ENCODE results near the gene SH3PXD2A.
A peak's percentile ranks its signal among the peaks of the same experiment; 100 is the strongest.
"Not testable (repeated sequence)": the region's sequence is repeated elsewhere in the genome, so short reads cannot be mapped to it uniquely, and the experiment has no call there.

Gene SH3PXD2A

DNA sequence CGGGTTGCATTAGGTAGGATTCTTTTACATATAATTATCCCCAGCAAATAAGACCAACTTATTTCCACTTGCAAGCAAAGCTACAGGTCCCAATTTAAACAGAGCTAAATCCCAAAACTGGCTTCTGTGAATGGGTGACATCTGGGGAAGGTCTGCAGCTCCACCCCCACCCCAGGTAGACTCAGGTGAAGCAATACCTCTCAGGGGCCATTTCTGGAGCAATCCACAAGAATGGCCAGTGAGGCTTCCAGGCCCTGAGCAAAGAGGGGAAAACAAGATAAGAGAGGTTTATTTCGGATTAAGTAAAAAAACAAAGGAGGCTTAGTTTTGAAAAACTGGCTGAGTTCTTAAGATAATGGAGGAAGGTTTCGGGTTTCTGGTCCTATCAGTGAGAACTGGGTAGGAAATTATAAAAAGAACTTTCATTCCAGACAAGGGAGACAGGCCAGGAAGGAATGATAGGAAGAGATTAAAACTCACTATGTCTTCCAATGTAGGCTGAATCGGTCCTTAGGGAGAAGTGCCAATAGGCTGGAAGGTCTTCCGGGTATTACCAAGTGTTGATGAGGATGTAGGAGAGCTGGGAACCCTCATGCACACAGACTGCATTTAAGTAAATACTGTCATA lies 25.4 kb downstream of the SH3PXD2A start:
- DNase-seq, result no peak

- no peak for DNase-seq
Measured at GRCh38 chr10:103829278-103829677, 26.1 kb downstream of the SH3PXD2A start.

- DNase-seq, result no peak
Measured at GRCh38 chr10:103828587-103829197, 26.7 kb downstream of the SH3PXD2A start.

DNA sequence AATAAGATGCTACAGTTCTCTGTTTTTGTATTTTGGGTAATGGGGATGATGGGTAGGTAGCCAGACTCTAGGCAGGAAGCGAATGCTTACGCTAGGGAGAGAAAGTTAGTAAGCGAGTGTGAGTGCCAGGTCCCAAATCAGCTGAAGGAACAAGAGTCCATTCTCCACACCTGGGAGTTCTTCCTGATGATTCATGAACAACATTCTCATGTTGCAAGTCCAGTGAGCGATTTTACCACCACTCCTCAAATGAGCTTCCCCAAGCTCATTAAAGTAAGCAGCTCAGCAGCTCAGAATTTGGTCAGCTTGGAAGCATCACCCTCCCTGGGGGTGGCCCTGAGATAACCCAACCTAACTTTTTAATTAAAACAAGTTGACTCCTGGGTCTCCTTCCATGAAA lies 27.3 kb downstream of the SH3PXD2A start:
- DNase-seq, result no peak

- no peak for DNase-seq
Measured at GRCh38 chr10:103826885-103827284, 28.5 kb downstream of the SH3PXD2A start.

DNA sequence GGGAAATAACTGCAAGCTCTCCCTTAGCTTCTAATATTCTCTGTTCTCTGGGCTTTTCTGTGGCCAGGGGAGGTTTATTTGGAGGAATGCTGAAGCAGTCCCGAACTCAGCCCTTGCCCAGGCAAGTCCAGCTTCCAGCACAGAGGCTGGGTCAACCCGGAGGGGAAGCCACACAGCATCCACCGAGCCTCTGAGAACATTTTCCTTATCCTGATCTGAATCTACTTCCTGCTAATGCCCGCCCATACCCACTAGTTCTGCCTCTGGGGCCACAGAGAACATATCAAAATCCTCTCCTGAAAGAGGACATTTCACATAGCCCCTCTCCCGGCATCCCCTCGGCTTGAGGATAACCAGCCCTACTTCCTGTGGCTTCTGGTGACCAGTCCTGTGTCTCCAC lies 31.1 kb downstream of the SH3PXD2A start:
- no peak for DNase-seq

- DNase-seq, result no peak
Measured at GRCh38 chr10:103823706-103824272, 31.6 kb downstream of the SH3PXD2A start.

GRCh38 chr10:103822800-103823199 lies 32.6 kb downstream of the SH3PXD2A start:
- no peak for DNase-seq

DNA sequence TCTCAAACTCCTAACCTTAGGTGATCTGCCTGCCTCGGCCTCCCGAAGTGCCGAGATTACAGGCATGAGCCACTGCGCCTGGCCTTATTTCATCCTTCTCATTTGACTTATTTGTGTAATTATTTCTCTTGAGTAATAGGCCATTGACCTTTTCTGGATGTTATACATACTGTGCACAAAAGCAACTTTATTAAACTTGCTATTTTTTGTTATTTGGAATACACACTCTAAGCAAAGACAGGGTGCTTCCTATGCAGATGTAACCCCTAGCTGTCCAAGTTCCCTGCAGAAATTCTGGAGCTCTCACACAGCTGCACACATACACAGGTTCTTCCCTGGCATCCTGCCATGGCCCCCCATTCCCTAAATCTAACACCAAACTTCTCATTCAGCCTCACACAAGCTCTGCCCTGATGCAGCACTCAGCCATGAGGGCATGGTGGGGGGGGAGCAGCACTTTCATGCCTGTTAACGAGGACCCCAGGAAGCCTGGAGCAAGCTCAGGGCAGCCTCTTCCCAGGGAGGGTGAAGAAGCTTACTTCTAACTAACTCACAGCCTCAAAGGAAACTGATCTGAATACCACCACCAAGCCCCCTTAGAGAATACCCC lies 33.2 kb downstream of the SH3PXD2A start:
- no peak for DNase-seq

- DNase-seq, result peak; percentile 55
Measured at GRCh38 chr10:103820101-103821062, 35.0 kb downstream of the SH3PXD2A start.

DNA sequence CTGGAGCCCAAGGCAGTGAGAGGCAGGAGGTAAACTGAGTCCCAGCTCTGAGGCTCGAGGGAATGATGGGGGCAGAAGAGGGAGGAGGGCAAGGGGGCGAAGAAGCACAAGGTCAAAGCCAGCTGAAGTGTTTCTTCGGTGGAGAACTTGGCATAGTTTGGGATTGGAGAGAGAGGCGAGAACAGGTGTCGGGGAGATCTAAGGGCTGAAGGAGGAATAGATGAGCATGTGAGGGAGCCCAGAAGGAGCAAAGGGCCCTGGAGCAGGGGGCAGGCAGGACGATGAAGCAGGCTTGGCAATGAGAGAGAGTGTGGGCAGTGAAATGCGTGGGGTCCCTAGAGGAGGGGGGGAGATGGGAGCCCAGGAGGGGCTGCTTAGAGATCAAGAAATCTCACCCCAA lies 35.9 kb downstream of the SH3PXD2A start:
- DNase-seq, result no peak

DNA sequence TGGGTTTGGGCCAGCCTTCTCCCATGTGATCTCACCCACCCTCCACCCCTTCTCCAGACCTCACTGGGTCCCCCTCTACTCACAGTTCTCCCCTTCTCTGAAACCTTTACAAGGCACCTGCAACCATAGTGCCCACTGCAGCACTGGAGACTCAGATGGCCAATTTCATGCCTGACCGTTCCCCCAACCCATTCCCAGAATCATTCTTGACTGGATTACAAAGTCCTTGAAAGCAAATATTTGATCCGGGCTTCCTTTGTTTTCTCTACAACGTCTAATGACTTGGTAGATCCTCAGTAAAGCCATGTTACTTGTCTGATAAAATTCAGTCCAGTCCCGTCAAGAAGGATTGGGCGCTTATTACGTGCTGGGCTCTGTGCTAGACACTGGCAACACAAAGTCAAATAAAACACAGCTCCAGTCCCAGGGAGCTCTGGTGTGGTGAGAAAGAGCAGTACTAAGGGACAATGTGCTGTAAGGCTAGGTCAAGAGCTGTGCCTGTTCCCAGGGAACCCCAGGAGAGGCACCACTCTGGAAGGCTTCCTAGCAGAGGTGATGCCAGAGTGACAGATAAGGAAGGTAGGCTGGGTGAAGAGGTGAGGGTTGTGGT lies 36.5 kb downstream of the SH3PXD2A start:
- DNase-seq, result no peak

DNA sequence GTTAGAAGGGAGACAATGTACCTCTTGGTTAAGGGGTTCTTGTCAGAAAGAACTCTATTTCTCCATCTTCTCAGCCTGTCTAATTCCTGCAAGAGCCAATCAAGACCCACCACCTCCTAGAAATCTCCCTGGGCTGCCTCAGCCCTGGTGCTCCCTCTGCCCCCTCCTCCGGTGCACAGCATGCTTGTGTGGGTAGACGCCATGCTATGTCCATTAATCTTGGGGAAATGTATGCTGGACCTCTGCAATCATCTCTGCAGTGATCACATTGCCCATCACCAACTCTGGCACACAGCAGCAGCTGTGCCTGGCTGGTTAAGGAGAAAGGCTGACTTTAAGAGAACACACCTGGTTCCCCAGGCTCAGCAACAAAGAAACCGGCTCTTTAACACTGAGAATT lies 37.3 kb downstream of the SH3PXD2A start:
- DNase-seq, result no peak

- DNase-seq, result no peak
Measured at GRCh38 chr10:103816431-103816830, 38.9 kb downstream of the SH3PXD2A start.

DNA sequence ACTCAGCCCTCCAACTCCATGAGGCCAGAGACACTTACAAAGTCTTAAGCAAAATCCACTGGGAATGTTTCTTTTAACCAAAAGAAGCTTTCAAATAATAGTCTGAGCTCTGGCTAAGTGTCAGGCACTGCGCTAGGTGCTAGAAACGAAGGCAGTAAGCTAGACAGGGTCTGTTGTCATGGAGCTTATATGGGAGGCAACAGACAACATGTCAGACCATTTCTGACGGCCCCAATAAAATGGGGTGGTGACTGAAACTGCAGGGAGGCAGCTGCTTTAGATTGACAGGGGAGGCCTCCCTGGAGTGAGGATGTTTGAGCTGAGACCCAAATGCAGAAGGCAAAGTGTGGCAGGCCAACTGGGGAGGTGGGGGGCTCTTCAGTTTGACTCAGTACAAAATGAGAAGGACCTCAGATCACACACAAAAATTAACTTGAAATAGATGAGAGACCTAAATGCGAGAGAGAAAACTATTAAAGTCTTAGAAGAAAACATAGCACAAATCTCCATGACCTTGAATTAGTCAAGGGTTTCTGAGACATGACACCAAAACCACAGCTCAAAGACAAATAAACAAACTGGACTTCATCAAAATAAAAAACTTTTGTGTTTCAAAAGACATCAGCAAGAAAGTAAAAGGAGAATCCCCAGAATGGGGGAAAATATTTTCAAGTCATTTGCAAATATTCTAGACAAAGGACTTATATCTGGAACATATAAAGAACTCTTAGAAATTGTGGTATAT lies 40.6 kb downstream of the SH3PXD2A start:
- DNase-seq, result no peak

GRCh38 chr10:103814105-103814504 lies 41.3 kb downstream of the SH3PXD2A start:
- no peak for DNase-seq

GRCh38 chr10:103813312-103813711 lies 42.1 kb downstream of the SH3PXD2A start:
- DNase-seq, result not testable (repeated sequence)

DNA sequence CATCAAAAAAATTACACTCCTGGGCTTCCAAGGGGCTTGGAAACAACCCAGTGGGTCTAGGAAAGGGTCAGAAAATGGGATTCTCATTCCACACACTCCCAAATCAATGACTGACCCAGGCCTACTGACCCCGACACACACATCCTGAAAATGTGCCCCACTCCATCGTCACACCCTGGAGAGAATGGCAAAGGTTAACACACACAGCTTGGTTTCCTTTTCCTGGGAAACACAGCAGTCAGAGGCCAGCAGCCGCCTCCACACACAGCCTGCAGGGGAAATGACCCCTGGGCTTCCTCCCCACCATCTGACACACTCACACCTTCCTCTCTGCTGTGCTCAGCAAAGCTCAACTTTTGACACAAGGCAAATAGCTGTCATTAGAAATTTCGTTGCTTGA lies 42.9 kb downstream of the SH3PXD2A start:
- DNase-seq, result no peak

DNA sequence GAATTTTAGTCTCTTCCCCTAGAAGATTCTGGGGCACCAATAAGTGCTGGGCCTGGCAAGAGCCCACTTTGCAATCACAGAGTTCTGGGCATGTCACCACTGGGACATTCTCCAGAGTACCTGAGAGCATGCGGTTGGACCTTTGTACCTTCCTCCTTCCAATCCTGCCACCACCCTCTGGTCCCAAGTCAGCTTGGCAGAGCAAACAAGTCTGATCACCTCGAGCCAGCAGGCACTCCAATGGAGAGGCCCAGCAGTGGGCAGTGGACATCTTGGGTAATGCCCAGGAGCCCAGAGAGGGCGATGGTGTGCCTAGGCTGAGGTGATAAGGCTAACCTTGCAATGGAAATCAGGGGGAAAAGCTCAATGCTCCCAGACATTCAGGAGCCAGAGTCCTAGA lies 43.4 kb downstream of the SH3PXD2A start:
- no peak for DNase-seq

- DNase-seq, result no peak
Measured at GRCh38 chr10:103811463-103811862, 43.9 kb downstream of the SH3PXD2A start.

DNA sequence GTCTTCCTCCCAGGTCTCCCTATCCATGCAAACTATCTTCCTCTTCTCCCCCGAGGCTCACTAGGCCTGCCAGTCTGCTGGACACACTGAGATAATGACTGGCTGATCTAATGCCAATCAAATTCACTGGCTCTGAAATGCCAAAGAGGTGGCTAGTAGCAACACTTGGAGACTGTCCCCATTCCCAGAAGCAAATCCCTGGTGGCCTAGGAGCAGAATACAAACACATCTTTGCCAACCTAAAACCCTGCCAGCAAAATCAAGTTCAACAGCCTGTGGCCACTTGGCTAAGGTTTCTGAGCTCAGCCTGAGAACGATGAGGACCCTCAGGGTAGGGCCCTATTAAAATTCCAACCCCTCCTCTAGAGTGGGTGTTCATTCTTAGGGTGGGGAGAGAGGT lies 46.6 kb downstream of the SH3PXD2A start:
- peak; percentile 10 for DNase-seq

DNA sequence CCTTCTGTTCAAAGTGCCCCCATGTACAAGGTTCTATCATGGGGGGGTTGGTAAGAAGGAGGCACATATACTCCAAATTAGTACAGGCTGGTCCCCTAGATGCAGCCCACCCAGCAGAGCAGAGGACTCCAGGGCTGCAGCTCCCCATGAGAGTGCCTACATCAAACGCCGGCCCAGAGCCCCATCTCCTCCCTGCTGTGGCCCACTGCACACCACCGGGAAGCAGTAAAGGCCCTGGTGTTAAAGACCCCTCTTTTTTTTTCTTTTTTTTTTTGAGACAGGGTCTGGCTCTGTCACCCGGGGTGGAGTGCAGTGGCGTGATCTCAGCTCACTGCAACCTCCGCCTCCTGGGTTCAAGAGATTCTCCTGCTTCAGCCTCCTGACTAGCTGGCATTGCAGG lies 47.4 kb downstream of the SH3PXD2A start:
- no peak for DNase-seq

Data from NCI-H1092 treated with DMSO at 0.1 percent for 48 hours (cell line).